K562 (cell line): ENCODE data around the gene DALRD3. TPM values are rescaled to one million over a fixed set of nuclear protein-coding genes. Genes with fewer than 3 reads are reported as not detected.
A peak's percentile ranks its signal among the peaks of the same experiment; 100 is the strongest.

Experiments
- ESRRA ChIP-seq: fragments of 450-650 bp; IDR thresholded peaks from 2 replicates; pipeline ENCODE4 v1.6.1; 2014; ENCODE audit warnings: low read depth, mild to moderate bottlenecking, moderate library complexity, borderline replicate concordance
- FOSL1 ChIP-seq: fragments of 200-800 bp; sonication (Bioruptor generic); conservative IDR thresholded peaks from 2 replicates; pipeline ENCODE4 v1.6.1; 2016; ENCODE audit warnings: missing genetic modification characterization, missing compliant biosample characterization
- HCFC1 ChIP-seq: IDR thresholded peaks from 2 replicates; pipeline ENCODE4 v1.6.1; 2012; ENCODE audit warnings: low read depth, low read length, improper control_type of control experiment
- HDAC1 ChIP-seq, 2 experiments: fragments of 450-650 bp; IDR thresholded peaks; 2 replicates each; pipeline ENCODE4 v1.6.1; 2016 to 2017; ENCODE audit warnings: inconsistent platforms in 1 of 2, mild to moderate bottlenecking in 1 of 2, moderate library complexity in 1 of 2
- HNRNPLL ChIP-seq: fragments of 200-400 bp; formaldehyde crosslinking; IDR thresholded peaks from 2 replicates; pipeline ENCODE4 v1.6.1; 2017; ENCODE audit warnings: low read length, low read depth, mild to moderate bottlenecking; ENCODE audit not compliant: poor library complexity, severe bottlenecking
- ILF3 ChIP-seq: fragments of 450-650 bp; IDR thresholded peaks from 2 replicates; pipeline ENCODE4 v1.6.1; 2018; ENCODE audit warnings: antibody characterized with exemption, mild to moderate bottlenecking, moderate library complexity, borderline replicate concordance
- MBD2 ChIP-seq: sonication (generic); IDR thresholded peaks from 2 replicates; pipeline ENCODE4 v1.6.1; 2016; ENCODE audit warnings: low read depth, borderline replicate concordance
- NFE2 ChIP-seq: IDR thresholded peaks from 2 replicates; pipeline ENCODE4 v1.6.1; 2014; ENCODE audit warnings: antibody characterized with exemption, low read depth
- PHF20 ChIP-seq: fragments of 450-650 bp; IDR thresholded peaks from 2 replicates; pipeline ENCODE4 v1.6.1; 2018; ENCODE audit not compliant: partially characterized antibody
- RNF2 ChIP-seq: sonication (generic); IDR thresholded peaks from 2 replicates; pipeline ENCODE4 v1.6.1; 2016
- SNIP1 ChIP-seq: fragments of 450-650 bp; IDR thresholded peaks from 2 replicates; pipeline ENCODE4 v1.7.1; 2017; ENCODE audit warnings: low read depth, mild to moderate bottlenecking
- STAG1 ChIP-seq: sonication (generic); formaldehyde crosslinking; IDR thresholded peaks from 2 replicates; pipeline ENCODE4 v1.5.0; 2020; ENCODE audit warnings: missing genetic modification reagents, borderline replicate concordance
- TEAD4 ChIP-seq, 2 experiments: sonication (generic) in 1 of 2; formaldehyde crosslinking in 1 of 2; IDR thresholded peaks; 2 replicates each; pipeline versions ENCODE4 v1.6.1 to v1.8.0; 2012 to 2022; ENCODE audit warnings: borderline replicate concordance in 1 of 2, inconsistent platforms in 1 of 2, low read length in 1 of 2, mild to moderate bottlenecking in 1 of 2, missing genetic modification reagents in 1 of 2
- ZSCAN29 ChIP-seq: fragments of 450-650 bp; IDR thresholded peaks from 2 replicates; pipeline ENCODE4 v1.6.1; 2017
- polyA plus RNA-seq, 8 experiments: library from polyadenylated mRNA; depleted of rRNA in 4 of 8; stranded (reverse) in 5 of 8; unstranded in 3 of 8; fragments of >200 nt; fragmentation: Nextera tagmentation in 2 of 8; fragmentation: Illumina TruSeq in 1 of 8; extraction: Ambion mirVana in 2 of 8; extraction: Trizol in 1 of 8; gene quantifications; 2 replicates each; pipeline versions ENCODE4 v1.2.1 to v1.2.3, GENCODE V29; 2011 to 2014; ENCODE audit warnings: inconsistent platforms in 1 of 8, missing spikeins in 1 of 8
- total RNA-seq, 7 experiments: library from RNA; depleted of rRNA in 6 of 7; stranded (reverse); fragments of >200 nt in 6 of 7; fragmentation: Illumina TruSeq in 2 of 7; extraction: Trizol in 2 of 7; gene quantifications; 2 replicates each; pipeline versions ENCODE4 v1.2.1 to v1.2.3, GENCODE V29; 2011 to 2021; ENCODE audit warnings: low replicate concordance in 1 of 7
- TF ChIP-seq, protein P1 (sequence below): sonication (generic); formaldehyde crosslinking; IDR thresholded peaks from 2 replicates; pipeline ENCODE4 v1.9.0; 2022; ENCODE audit warnings: mild to moderate bottlenecking, missing genetic modification reagents
- TF ChIP-seq, protein P2 (sequence below), 3 experiments: IDR thresholded peaks in 2 of 3; conservative IDR thresholded peaks in 1 of 3; 2 replicates each; pipeline ENCODE4 v1.5.1; 2011 to 2012; ENCODE audit warnings: low read length in 3 of 3, mild to moderate bottlenecking in 3 of 3, control low read depth in 2 of 3, improper control_type of control experiment in 1 of 3, inconsistent platforms in 1 of 3, low read depth in 1 of 3, mixed read lengths in 1 of 3, moderate library complexity in 1 of 3; ENCODE audit not compliant: insufficient read depth in 2 of 3
- TF ChIP-seq, protein P3 (sequence below): fragments of 200-800 bp; sonication (Bioruptor generic); IDR thresholded peaks from 2 replicates; pipeline ENCODE4 v1.6.1; 2017; ENCODE audit warnings: missing genetic modification characterization, missing compliant biosample characterization
- TF ChIP-seq, protein P4 (sequence below): fragments of 450-650 bp; IDR thresholded peaks from 2 replicates; pipeline ENCODE4 v1.6.1; 2016; ENCODE audit warnings: antibody characterized with exemption

The DALRD3 gene
- total and polyA plus RNA-seq, 9 of the 15 experiments (the other 6 are each of a cell fraction or from before 2014, with no cell fraction given) = 6.6 to 31.3 (median 14.4) TPM

DNA sequence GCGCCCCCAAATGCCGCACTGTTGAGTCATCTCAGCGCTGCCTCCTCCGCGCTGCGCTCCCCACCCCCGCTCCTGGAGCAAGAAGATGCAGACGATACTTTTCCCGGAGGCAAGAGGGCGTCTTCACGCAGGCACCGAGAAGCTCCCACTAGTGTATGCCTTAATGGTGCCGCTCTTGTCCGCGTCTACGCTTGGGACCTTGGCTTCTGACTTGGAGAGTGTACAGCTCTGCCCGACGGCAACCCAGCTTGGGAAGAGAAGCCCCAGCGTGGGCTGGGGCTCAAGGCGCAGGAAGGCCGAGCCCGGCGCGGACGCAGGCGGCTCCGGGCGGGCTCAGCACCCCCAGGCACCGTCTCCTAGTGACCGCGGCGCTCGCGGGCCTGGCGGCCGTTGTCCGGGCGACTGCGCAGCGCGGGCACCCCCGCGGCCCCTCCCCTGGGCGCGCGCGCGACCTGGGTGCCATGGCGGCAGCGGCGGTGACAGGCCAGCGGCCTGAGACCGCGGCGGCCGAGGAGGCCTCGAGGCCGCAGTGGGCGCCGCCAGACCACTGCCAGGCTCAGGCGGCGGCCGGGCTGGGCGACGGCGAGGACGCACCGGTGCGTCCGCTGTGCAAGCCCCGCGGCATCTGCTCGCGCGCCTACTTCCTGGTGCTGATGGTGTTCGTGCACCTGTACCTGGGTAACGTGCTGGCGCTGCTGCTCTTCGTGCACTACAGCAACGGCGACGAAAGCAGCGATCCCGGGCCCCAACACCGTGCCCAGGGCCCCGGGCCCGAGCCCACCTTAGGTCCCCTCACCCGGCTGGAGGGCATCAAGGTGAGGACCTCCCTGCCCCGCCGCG is 28.4 kb downstream of the DALRD3 start, which contains the start of gene P4HTM (continued):
- TF ChIP-seq, protein P1, sequence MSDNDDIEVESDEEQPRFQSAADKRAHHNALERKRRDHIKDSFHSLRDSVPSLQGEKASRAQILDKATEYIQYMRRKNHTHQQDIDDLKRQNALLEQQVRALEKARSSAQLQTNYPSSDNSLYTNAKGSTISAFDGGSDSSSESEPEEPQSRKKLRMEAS = no peak
- TF ChIP-seq, protein P2, sequence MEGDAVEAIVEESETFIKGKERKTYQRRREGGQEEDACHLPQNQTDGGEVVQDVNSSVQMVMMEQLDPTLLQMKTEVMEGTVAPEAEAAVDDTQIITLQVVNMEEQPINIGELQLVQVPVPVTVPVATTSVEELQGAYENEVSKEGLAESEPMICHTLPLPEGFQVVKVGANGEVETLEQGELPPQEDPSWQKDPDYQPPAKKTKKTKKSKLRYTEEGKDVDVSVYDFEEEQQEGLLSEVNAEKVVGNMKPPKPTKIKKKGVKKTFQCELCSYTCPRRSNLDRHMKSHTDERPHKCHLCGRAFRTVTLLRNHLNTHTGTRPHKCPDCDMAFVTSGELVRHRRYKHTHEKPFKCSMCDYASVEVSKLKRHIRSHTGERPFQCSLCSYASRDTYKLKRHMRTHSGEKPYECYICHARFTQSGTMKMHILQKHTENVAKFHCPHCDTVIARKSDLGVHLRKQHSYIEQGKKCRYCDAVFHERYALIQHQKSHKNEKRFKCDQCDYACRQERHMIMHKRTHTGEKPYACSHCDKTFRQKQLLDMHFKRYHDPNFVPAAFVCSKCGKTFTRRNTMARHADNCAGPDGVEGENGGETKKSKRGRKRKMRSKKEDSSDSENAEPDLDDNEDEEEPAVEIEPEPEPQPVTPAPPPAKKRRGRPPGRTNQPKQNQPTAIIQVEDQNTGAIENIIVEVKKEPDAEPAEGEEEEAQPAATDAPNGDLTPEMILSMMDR (IDR thresholded peaks at IDR 0.05 in 2 of 3, conservative IDR thresholded peaks at IDR 0.05 in 1 of 3; ENCODE audit: insufficient read depth in 2 of 3, low read depth in 1 of 3, low read length in 3 of 3) = peak; percentile 58 to 74 (median 64)
- TF ChIP-seq STAG1 (CRISPR knock-in tag) (no peak), HCFC1 (peak; percentile 23; the same call in 1 of the 2 replicates), HNRNPLL (peak; percentile 90), MBD2 (no peak; the same call in 1 of the 2 replicates), ILF3 (no peak), ZSCAN29 (no peak), SNIP1 (no peak), FOSL1 (tag) (peak; percentile 86), RNF2 (peak; percentile 39; the same call in 1 of the 2 replicates), PHF20 (peak; percentile 56), NFE2 (peak; percentile 70; the same call in 1 of the 2 replicates), TEAD4 (IDR thresholded peaks at IDR 0.05; ENCODE audit: low read length) (peak; percentile 75), TEAD4 (CRISPR knock-in tag; IDR thresholded peaks at IDR 0.05; ENCODE audit: borderline replicate concordance) (no peak), ESRRA (no peak), HDAC1 (IDR thresholded peaks at IDR 0.05) (no peak; a peak in 1 of 4 replicates)
- TF ChIP-seq, protein P3, sequence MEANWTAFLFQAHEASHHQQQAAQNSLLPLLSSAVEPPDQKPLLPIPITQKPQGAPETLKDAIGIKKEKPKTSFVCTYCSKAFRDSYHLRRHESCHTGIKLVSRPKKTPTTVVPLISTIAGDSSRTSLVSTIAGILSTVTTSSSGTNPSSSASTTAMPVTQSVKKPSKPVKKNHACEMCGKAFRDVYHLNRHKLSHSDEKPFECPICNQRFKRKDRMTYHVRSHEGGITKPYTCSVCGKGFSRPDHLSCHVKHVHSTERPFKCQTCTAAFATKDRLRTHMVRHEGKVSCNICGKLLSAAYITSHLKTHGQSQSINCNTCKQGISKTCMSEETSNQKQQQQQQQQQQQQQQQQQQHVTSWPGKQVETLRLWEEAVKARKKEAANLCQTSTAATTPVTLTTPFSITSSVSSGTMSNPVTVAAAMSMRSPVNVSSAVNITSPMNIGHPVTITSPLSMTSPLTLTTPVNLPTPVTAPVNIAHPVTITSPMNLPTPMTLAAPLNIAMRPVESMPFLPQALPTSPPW = peak; percentile 62
- TF ChIP-seq, protein P4, sequence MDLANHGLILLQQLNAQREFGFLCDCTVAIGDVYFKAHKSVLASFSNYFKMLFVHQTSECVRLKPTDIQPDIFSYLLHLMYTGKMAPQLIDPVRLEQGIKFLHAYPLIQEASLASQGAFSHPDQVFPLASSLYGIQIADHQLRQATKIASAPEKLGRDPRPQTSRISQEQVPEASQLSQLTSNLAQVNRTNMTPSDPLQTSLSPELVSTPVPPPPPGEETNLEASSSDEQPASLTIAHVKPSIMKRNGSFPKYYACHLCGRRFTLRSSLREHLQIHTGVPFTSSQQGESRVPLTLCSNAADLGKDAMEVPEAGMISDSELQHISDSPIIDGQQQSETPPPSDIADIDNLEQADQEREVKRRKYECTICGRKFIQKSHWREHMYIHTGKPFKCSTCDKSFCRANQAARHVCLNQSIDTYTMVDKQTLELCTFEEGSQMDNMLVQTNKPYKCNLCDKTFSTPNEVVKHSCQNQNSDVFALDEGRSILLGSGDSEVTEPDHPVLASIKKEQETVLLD = peak; percentile 68; the same call in 1 of the 2 replicates
